Activated naive CD4-positive, alpha-beta T cell treated with anti-CD3 and anti-CD28 coated beads for 36 hours (primary cell): ENCODE results near the gene CTNNA2. TPM values are rescaled to one million over a fixed set of nuclear protein-coding genes. Genes with fewer than 3 reads are reported as not detected.

Experiments used
- CTCF ChIA-PET: fragments of 350-600 bp; sonication (Branson Sonifier 250); formaldehyde crosslinking; loops from one replicate; lab custom pipeline; 2021; ENCODE audit warnings: antibody characterized with exemption; lab: Charles Lee
- DNase-seq: peaks from one replicate; pipeline ENCODE4 v3.0.0-alpha.2; 2020
- H3K27ac Mint-ChIP-seq: one replicate; pipeline ENCODE4 v1.8.0; 2021; ENCODE audit warnings: mild to moderate bottlenecking, mixed read lengths
- H3K27me3 Mint-ChIP-seq: one replicate; pipeline ENCODE4 v1.8.0; 2021; ENCODE audit warnings: low read depth, mixed read lengths
- H3K36me3 Mint-ChIP-seq: one replicate; pipeline ENCODE4 v1.8.0; 2021; ENCODE audit warnings: low read depth, mixed read lengths
- H3K4me1 Mint-ChIP-seq: one replicate; pipeline ENCODE4 v1.8.0; 2021; ENCODE audit warnings: low read depth, mixed read lengths
- H3K4me3 Mint-ChIP-seq: one replicate; pipeline ENCODE4 v1.8.0; 2021; ENCODE audit warnings: mild to moderate bottlenecking, moderate library complexity, mixed read lengths
- H3K9me3 Mint-ChIP-seq: one replicate; pipeline ENCODE4 v1.8.0; 2021; ENCODE audit warnings: mixed read lengths
- intact Hi-C: fragments of 100-400 bp; cut with micrococcal nuclease; formaldehyde crosslinking; loops from one replicate; pipeline ENCODE4 v1.15.1; 2023
- total RNA-seq, 2 experiments: library from RNA; stranded (reverse); gene quantifications; one replicate each; pipeline ENCODE4 v1.2.3, GENCODE V29; 2021

The CTNNA2 gene
- total RNA-seq, 2 experiments from 2014 or later = not detected

DNA sequence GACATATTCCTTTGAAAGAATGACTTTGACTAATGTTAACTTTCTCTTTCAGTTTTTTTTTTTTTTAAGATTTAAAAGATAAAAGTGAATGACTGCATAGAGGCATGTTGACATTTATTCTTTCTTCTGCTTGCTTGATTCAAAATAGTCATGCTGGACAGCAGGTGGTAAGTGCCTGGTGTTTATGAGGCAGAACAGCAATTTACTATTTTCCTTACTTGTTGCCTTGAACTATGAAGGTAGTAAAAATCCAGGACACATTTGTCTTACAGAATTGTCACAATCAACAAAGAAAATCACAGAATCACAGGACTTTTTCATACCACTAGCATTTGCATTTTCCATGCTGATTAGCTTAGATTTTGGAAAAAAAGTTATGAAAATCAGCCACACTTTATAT is 388.3 kb downstream of the CTNNA2 start:
- intact Hi-C loops = no loop called here
- Mint-ChIP-seq H3K27me3 (peaks cover 4% of the 10 kb centered on the region), H3K36me3 (no peaks in the 10 kb centered on the region), H3K9me3 (no peaks in the 10 kb centered on the region), H3K27ac (no peak overlapping the region), H3K4me1 (no peaks in the 10 kb centered on the region), H3K4me3 (no peak overlapping the region)
- no peak for DNase-seq
- CTCF ChIA-PET = no interaction called here

- CTCF ChIA-PET = no interaction called here
- no peaks in the 10 kb centered on the region for H3K4me1 Mint-ChIP-seq
- intact Hi-C loops = no loop called here
- no peak overlapping the region for H3K27ac Mint-ChIP-seq
- H3K27me3 Mint-ChIP-seq = peaks cover 4% of the 10 kb centered on the region
- no peak for DNase-seq
- H3K4me3 Mint-ChIP-seq = no peak overlapping the region
- no peaks in the 10 kb centered on the region for H3K36me3 Mint-ChIP-seq
- no peaks in the 10 kb centered on the region for H3K9me3 Mint-ChIP-seq
These were observed 390.6 kb downstream of the CTNNA2 start for GRCh38 chr2:79903222-79904000.

DNA sequence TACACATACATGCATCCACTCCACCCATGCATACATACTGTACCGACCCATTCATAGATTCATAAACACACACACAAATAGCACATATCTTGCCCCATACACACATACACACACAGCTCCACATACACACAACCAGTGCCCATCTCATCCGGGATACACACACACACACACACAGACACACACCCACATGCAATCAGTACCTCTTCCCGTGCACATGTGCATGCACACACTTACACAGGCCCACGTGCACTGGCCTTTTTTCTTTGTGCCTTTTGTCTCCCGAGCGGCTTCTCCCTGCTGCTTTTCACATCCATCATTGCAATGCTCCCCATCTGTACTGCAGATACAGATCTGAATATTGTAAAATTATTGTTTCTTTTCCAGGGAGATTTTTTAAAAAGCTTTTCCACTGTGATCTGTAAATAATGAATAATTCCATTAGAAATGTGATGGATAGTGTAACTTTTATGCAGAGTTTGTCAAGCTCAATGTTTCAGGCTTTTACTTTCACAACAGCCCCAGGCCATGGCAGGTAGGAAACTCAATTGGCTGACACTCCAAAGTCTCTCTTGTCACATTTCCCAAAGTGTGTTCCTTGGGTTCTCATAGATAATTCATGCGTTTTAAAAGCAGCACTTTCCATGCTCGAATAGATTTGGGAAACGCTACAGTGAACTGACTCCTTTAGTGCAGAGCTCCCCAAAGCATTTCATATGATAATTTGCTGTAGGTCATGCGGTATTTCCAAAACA is 393.5 kb downstream of the CTNNA2 start:
- Mint-ChIP-seq H3K4me3 (no peak overlapping the region), H3K27me3 (peaks cover 2% of the 10 kb centered on the region), H3K4me1 (no peaks in the 10 kb centered on the region), H3K9me3 (no peaks in the 10 kb centered on the region), H3K36me3 (no peaks in the 10 kb centered on the region), H3K27ac (no peak overlapping the region)
- DNase-seq = no peak
- CTCF ChIA-PET = no interaction called here
- intact Hi-C loops = no loop called here

DNA sequence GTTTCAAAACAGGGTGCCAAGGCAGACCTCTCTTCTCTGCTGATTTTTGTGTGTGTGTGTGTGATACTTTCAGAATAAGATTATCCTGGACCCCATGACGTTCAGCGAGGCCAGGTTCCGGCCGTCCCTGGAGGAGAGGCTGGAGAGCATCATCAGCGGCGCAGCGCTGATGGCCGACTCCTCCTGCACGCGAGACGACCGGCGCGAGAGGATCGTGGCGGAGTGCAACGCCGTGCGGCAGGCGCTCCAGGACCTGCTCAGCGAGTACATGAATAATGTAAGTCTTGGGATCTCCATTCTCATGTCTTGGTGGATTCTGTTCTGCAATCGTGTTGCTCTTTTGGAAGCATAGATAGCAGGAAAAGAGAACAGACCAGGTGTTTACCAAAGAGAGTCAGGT is 396.7 kb downstream of the CTNNA2 start:
- H3K4me1 Mint-ChIP-seq = no peaks in the 10 kb centered on the region
- intact Hi-C loops = no loop called here
- no peaks in the 10 kb centered on the region for H3K9me3 Mint-ChIP-seq
- H3K27ac Mint-ChIP-seq = no peak overlapping the region
- H3K27me3 Mint-ChIP-seq = peaks cover 4% of the 10 kb centered on the region
- CTCF ChIA-PET = no interaction called here
- H3K4me3 Mint-ChIP-seq = no peak overlapping the region
- no peaks in the 10 kb centered on the region for H3K36me3 Mint-ChIP-seq
- no peak for DNase-seq

- no peak overlapping the region for H3K4me3 Mint-ChIP-seq
- no peak overlapping the region for H3K27ac Mint-ChIP-seq
- no peaks in the 10 kb centered on the region for H3K36me3 Mint-ChIP-seq
- intact Hi-C loops = no loop called here
- H3K27me3 Mint-ChIP-seq = peaks cover 4% of the 10 kb centered on the region
- no peaks in the 10 kb centered on the region for H3K9me3 Mint-ChIP-seq
- H3K4me1 Mint-ChIP-seq = no peaks in the 10 kb centered on the region
- DNase-seq = no peak
- CTCF ChIA-PET = no interaction called here
These were observed 397.8 kb downstream of the CTNNA2 start for GRCh38 chr2:79910643-79911042.

GRCh38 chr2:79915455-79915854 is 402.6 kb downstream of the CTNNA2 start:
- H3K4me3 Mint-ChIP-seq = no peak overlapping the region
- intact Hi-C loops = no loop called here

GRCh38 chr2:79916285-79916684 is 403.4 kb downstream of the CTNNA2 start:
- no peaks in the 10 kb centered on the region for H3K36me3 Mint-ChIP-seq
- no peak for DNase-seq
- H3K27me3 Mint-ChIP-seq = peaks cover 2% of the 10 kb centered on the region
- no peaks in the 10 kb centered on the region for H3K4me1 Mint-ChIP-seq
- CTCF ChIA-PET = no interaction called here
- intact Hi-C loops = no loop called here
- no peak overlapping the region for H3K27ac Mint-ChIP-seq
- H3K4me3 Mint-ChIP-seq = no peak overlapping the region
- H3K9me3 Mint-ChIP-seq = peaks cover 2% of the 10 kb centered on the region

More at GRCh38 chr2:79915455-79915854, 402.6 kb downstream of the CTNNA2 start:
- CTCF ChIA-PET = no interaction called here
- H3K36me3 Mint-ChIP-seq = no peaks in the 10 kb centered on the region
- H3K27ac Mint-ChIP-seq = no peak overlapping the region
- peaks cover 2% of the 10 kb centered on the region for H3K9me3 Mint-ChIP-seq
- peaks cover 2% of the 10 kb centered on the region for H3K27me3 Mint-ChIP-seq
- DNase-seq = no peak
- no peaks in the 10 kb centered on the region for H3K4me1 Mint-ChIP-seq

DNA sequence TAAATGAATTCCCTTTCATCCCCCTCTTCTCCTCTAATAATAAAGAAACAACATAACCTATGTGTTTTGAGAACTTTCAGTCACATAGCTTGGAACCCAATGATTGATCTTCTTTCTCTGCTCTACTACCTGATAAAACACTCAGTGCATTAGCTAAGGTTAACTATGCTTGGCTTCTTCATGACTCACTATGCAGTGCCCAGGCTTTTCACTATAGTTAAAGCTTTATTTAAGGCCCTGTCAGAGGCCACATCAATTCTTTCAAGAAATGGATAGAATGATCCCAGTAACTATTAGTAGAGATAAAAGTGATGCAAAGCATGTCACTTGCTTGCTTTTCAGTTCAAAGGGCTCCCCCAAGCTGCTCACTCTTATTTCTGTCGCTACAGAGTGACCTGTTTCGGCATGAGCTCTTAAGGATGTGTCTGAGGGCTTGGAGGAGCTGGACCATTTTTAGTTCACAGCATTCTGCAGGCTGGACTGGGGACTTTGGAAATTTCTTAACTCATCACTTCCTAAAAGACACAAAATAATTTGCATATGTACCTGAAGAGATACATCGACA is 407.7 kb downstream of the CTNNA2 start:
- Mint-ChIP-seq H3K27ac (no peak overlapping the region), H3K4me1 (no peaks in the 10 kb centered on the region), H3K9me3 (peaks cover 2% of the 10 kb centered on the region), H3K4me3 (no peak overlapping the region), H3K27me3 (no peaks in the 10 kb centered on the region), H3K36me3 (no peaks in the 10 kb centered on the region)
- intact Hi-C loops = no loop called here
- CTCF ChIA-PET = no interaction called here
- no peak for DNase-seq

DNA sequence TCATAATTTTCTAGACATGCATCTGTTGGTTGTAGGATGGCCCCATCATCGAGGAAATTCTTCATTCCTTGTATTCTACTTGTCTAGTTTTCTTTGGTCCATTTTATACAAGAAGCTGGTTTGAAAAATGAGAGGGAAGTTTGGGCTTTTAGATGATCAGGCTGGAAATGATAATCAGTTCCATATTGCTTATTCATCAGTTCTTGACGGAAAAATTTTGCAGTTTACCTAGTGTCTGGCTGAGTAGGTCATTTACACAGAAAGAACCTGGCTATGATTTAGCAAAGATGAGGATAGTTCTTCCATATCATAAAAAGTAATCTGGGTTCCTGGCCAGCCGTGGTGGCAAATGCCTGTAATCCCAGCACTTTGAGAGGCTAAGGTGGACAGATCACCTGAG is 416.8 kb downstream of the CTNNA2 start:
- no peak for DNase-seq
- Mint-ChIP-seq H3K27ac (no peak overlapping the region), H3K9me3 (peaks cover 2% of the 10 kb centered on the region), H3K36me3 (no peaks in the 10 kb centered on the region), H3K4me3 (no peak overlapping the region), H3K27me3 (peaks cover 5% of the 10 kb centered on the region), H3K4me1 (no peaks in the 10 kb centered on the region)
- CTCF ChIA-PET = no interaction called here
- intact Hi-C loops = no loop called here

- DNase-seq = no peak
- H3K9me3 Mint-ChIP-seq = no peaks in the 10 kb centered on the region
- peaks cover 16% of the 10 kb centered on the region for H3K27me3 Mint-ChIP-seq
- intact Hi-C loops = no loop called here
- H3K27ac Mint-ChIP-seq = no peak overlapping the region
- CTCF ChIA-PET = no interaction called here
- peaks cover 3% of the 10 kb centered on the region for H3K4me1 Mint-ChIP-seq
- H3K36me3 Mint-ChIP-seq = no peaks in the 10 kb centered on the region
- no peak overlapping the region for H3K4me3 Mint-ChIP-seq
These were observed 422.3 kb downstream of the CTNNA2 start for GRCh38 chr2:79935046-79935732.

DNA sequence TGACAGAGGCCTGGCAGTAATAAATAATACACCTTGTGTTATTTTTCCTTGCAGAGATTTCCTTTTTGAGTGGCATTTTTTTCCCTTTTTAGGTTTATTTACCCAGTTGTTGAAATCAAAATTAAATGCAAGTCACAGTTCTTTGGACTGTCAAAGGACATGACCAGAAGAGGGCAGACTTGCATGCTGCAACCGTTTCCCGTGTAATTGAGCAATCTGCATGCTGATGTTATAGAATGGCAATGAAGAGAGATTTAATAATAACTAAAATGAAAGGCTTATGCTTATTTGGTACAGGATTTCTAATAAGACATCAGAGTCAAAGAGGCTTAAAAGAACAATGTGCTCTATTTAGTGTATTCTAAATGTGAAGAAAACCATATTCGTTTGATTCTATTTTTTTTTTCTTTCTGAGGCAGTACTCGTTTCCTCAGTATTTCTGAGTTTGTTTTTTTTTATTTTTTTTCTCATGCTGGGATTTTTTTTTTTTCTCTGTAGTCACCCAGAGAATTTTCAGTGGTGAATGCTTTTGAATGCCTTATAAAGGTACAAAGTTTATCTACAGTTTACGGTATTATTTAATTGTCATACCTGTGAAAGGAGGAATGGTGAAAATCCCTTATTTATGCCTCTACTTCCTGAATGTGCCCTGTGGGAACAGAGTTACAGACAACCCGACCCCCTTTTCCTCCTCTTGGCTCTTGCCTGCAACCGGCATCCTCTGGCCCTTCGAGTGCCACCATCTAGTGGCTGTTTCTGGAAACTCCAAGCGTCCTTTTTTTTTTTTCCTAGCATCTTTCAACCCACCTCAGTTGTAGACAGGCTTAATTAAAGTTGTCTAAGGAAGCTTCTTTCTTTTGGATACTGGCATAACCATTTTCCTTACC is 423.2 kb downstream of the CTNNA2 start:
- peak; percentile 52 for DNase-seq
- H3K36me3 Mint-ChIP-seq = no peaks in the 10 kb centered on the region
- no peak overlapping the region for H3K4me3 Mint-ChIP-seq
- intact Hi-C loops = no loop called here
- H3K27me3 Mint-ChIP-seq = peaks cover 19% of the 10 kb centered on the region
- H3K9me3 Mint-ChIP-seq = no peaks in the 10 kb centered on the region
- no peak overlapping the region for H3K27ac Mint-ChIP-seq
- peaks cover 3% of the 10 kb centered on the region for H3K4me1 Mint-ChIP-seq
- CTCF ChIA-PET = no interaction called here

DNA sequence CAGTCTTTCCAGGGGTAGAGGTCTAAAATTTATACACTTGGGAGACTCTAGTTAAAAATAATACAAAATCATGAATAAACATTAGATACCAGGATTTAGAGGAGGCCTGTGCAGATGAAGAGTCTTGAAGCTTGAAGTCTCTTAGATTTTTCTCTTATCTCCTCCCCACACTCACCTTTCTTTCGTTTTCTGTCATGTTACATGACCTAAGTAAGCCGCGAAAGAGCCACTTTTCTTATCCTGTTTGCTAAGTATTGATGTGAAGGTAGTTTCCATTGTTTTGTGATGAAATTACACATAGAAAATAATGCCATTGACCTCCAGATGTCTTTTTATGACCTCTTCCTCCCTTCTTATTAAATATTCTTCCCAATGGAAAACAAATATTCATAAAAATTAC is 423.9 kb downstream of the CTNNA2 start:
- peaks cover 21% of the 10 kb centered on the region for H3K27me3 Mint-ChIP-seq
- no peak overlapping the region for H3K27ac Mint-ChIP-seq
- H3K9me3 Mint-ChIP-seq = no peaks in the 10 kb centered on the region
- intact Hi-C loops = no loop called here
- H3K4me3 Mint-ChIP-seq = no peak overlapping the region
- CTCF ChIA-PET = no interaction called here
- H3K36me3 Mint-ChIP-seq = no peaks in the 10 kb centered on the region
- DNase-seq = no peak
- peaks cover 3% of the 10 kb centered on the region for H3K4me1 Mint-ChIP-seq
